Stomach (tissue), 9 donors: Measurements from ENCODE around the gene AKIRIN1. TPM values are rescaled to one million over a fixed set of nuclear protein-coding genes. Genes with fewer than 3 reads are reported as not detected.
"Not testable (repeated sequence)": the region's sequence is repeated elsewhere in the genome, so short reads cannot be mapped to it uniquely, and the experiment has no call there.

ENCODE experiments used
- DNase-seq, 2 donors: peaks; one replicate each; pipeline versions ENCODE4 v3.0.0 to v3.0.0-alpha.2; 2013 to 2019
- H3K27ac ChIP-seq, 5 donors: fragments of 200-600 bp in 4 of 5; sonication (generic) in 4 of 5; one replicate each; pipeline ENCODE4 v1.5.1; 2013 to 2019; ENCODE audit warnings: mild to moderate bottlenecking in 1 of 5, moderate library complexity in 1 of 5
- H3K27me3 ChIP-seq, 3 donors: fragments of 200-600 bp; sonication (generic); one replicate each; pipeline ENCODE4 v1.5.1; 2017 to 2019; ENCODE audit warnings: mixed run types in 1 of 3
- H3K36me3 ChIP-seq, 4 donors: fragments of 200-600 bp; sonication (generic); 1 replicate in 3 of 4; 2 replicates in 1 of 4; pipeline ENCODE4 v1.5.1; 2016 to 2019
- H3K4me1 ChIP-seq, 4 donors: fragments of 200-600 bp; sonication (generic); one replicate each; pipeline ENCODE4 v1.5.1; 2016 to 2019
- H3K4me3 ChIP-seq, 4 donors: fragments of 200-600 bp; sonication (generic) in 3 of 4; one replicate each; pipeline ENCODE4 v1.5.1; 2016 to 2019; ENCODE audit warnings: mild to moderate bottlenecking in 1 of 4
- H3K9me3 ChIP-seq, 4 donors: fragments of 200-600 bp; sonication (generic); one replicate each; pipeline ENCODE4 v1.5.1; 2016 to 2019
- CTCF ChIP-seq, 7 experiments: fragments of 450-650 bp in 4 of 7; fragments of 200-600 bp in 3 of 7; sonication (generic) in 3 of 7; IDR thresholded peaks; one replicate each; pipeline ENCODE4 v1.5.1; 2016 to 2019; ENCODE audit warnings: antibody characterized with exemption in 7 of 7, control low read depth in 2 of 7, mild to moderate bottlenecking in 1 of 7
- EP300 ChIP-seq: sonication (generic); formaldehyde crosslinking; IDR thresholded peaks from one replicate; pipeline ENCODE4 v1.6.1; 2017; ENCODE audit warnings: antibody characterized with exemption
- POLR2A ChIP-seq, 4 donors: fragments of 450-650 bp; IDR thresholded peaks; one replicate each; pipeline ENCODE4 v1.6.1; 2016; ENCODE audit warnings: antibody characterized with exemption in 4 of 4, control low read depth in 2 of 4, mild to moderate bottlenecking in 1 of 4, moderate library complexity in 1 of 4
- POLR2AphosphoS5 ChIP-seq, 3 donors: sonication (generic); formaldehyde crosslinking; IDR thresholded peaks; one replicate each; pipeline ENCODE4 v1.6.1; 2016; ENCODE audit warnings: antibody characterized with exemption in 3 of 3
- WGBS, 5 donors: extraction: QIAGEN DNeasy Blood & Tissue Kit in 3 of 5; methylation state at CpG; one replicate each; pipeline versions ENCODE4 v1.1.5 to v1.1.7; 2013 to 2018; 5-methylcytosine and 5-hydroxymethylcytosine counted together
- intact Hi-C: fragments of 100-400 bp; cut with DNase I; formaldehyde crosslinking; loops from one replicate; pipeline ENCODE4 v1.15.1; 2023; ENCODE audit warnings: low total_unique reads
- polyA plus RNA-seq, 3 donors: library from polyadenylated mRNA; stranded (reverse); fragments of 200-250 nt; gene quantifications; one replicate each; pipeline ENCODE4 v1.2.3, GENCODE V29; 2013
- total RNA-seq, 5 donors: library from RNA; depleted of rRNA; stranded (reverse); fragments of >200 nt; gene quantifications; one replicate each; pipeline versions ENCODE4 v1.1.0 to v1.2.3, GENCODE V29; 2014 to 2016
- donor health status: healthy with polysubstance abuse.
- donor health status: Bipolar disorder and iron deficiency.
- donor health status: healthy.

AKIRIN1 gene
- total and polyA plus RNA-seq, 8 donors = 14.8 to 134 (median 33.9) TPM

- Histone ChIP-seq H3K36me3 (peaks cover 0 to 71% (median 49%) of the 10 kb centered on the region in 4 donors), H3K27me3 (no peaks in the 10 kb centered on the region), H3K27ac (peak overlapping the region in 4 of 5 donors; percentile 6 to 64 (median 39)), H3K4me3 (no peak overlapping the region), H3K9me3 (no peaks in the 10 kb centered on the region), H3K4me1 (no peaks in the 10 kb centered on the region)
- no peak for DNase-seq
- intact Hi-C loops = no loop called here
- WGBS, 5 donors = 75 to 84% (median 77%) methylated on average over 6 of the region's 6 CpGs
- TF ChIP-seq CTCF (IDR thresholded peaks at IDR 0.05) (no peak), POLR2AphosphoS5 (IDR thresholded peaks at IDR 0.05) (no peak), POLR2A (IDR thresholded peaks at IDR 0.05) (no peak), EP300 (no peak)
These were observed 55.6 kb downstream of the AKIRIN1 start for GRCh38 chr1:39046613-39047210.

- TF ChIP-seq POLR2AphosphoS5 (IDR thresholded peaks at IDR 0.05) = no peak
- no peak for TF ChIP-seq POLR2A (IDR thresholded peaks at IDR 0.05)
- no peak for TF ChIP-seq EP300
- no peak for TF ChIP-seq CTCF (IDR thresholded peaks at IDR 0.05)
- intact Hi-C loops = no loop called here
- 66 to 74% (median 71%) methylated on average over 12 of the region's 12 CpGs for WGBS, 5 donors
- Histone ChIP-seq H3K27me3 (no peaks in the 10 kb centered on the region), H3K4me3 (no peak overlapping the region), H3K36me3 (peaks cover 0 to 62% (median 40%) of the 10 kb centered on the region in 4 donors), H3K27ac (peak overlapping the region in 4 of 5 donors; percentile 28 to 64 (median 44)), H3K4me1 (no peaks in the 10 kb centered on the region), H3K9me3 (no peaks in the 10 kb centered on the region)
- no peak for DNase-seq
These were observed 56.5 kb downstream of the AKIRIN1 start for GRCh38 chr1:39047374-39048229.

- 77 to 93% (median 86%) methylated on average over 7 of the region's 7 CpGs for WGBS, 5 donors
- Histone ChIP-seq H3K36me3 (peaks cover 0 to 50% (median 28%) of the 10 kb centered on the region in 4 donors), H3K9me3 (no peaks in the 10 kb centered on the region), H3K4me1 (no peaks in the 10 kb centered on the region), H3K27ac (peak overlapping the region in 4 of 5 donors; percentile 12 to 64 (median 44)), H3K4me3 (no peak overlapping the region), H3K27me3 (no peaks in the 10 kb centered on the region)
- no peak for DNase-seq
- intact Hi-C loops = no loop called here
- no peak for TF ChIP-seq EP300
These were observed 57.8 kb downstream of the AKIRIN1 start for GRCh38 chr1:39048745-39049370.

- DNase-seq = no peak
- H3K36me3 ChIP-seq = peaks cover 0 to 39% (median 22%) of the 10 kb centered on the region in 4 donors
- WGBS, 5 donors = 87 to 95% (median 91%) methylated on average over 4 of the region's 4 CpGs
- no peaks in the 10 kb centered on the region for H3K4me1 ChIP-seq
- H3K27ac ChIP-seq = no peak overlapping the region
- H3K4me3 ChIP-seq = no peak overlapping the region
- H3K27me3 ChIP-seq = no peaks in the 10 kb centered on the region
- intact Hi-C loops = no loop called here
- TF ChIP-seq CTCF (IDR thresholded peaks at IDR 0.05) (no peak), POLR2AphosphoS5 (IDR thresholded peaks at IDR 0.05) (no peak), EP300 (no peak), POLR2A (IDR thresholded peaks at IDR 0.05) (no peak)
- H3K9me3 ChIP-seq = no peaks in the 10 kb centered on the region
These were observed 58.9 kb downstream of the AKIRIN1 start for GRCh38 chr1:39050001-39050400.

- H3K36me3 ChIP-seq = peaks cover 0 to 36% (median 22%) of the 10 kb centered on the region in 4 donors
- H3K4me1 ChIP-seq, H3K27ac ChIP-seq, intact Hi-C loops, H3K27me3 ChIP-seq, DNase-seq, H3K4me3 ChIP-seq, H3K9me3 ChIP-seq: not testable (repeated sequence)
- 84 to 89% (median 87%) methylated on average over 10 to 11 of the region's 11 CpGs for WGBS, 5 donors
These were observed 60.2 kb downstream of the AKIRIN1 start for GRCh38 chr1:39051193-39051850.
